Right lobe of liver (tissue), 6 donors: Measurements from ENCODE around the gene SMCO3. TPM values are rescaled to one million over a fixed set of nuclear protein-coding genes. Genes with fewer than 3 reads are reported as not detected.
A peak's percentile ranks its signal among the peaks of the same experiment; 100 is the strongest.

Source experiments
- ATAC-seq, 4 donors: fragments of 200-7000 bp; cut with Tn5 transposase; one replicate each; pipeline ENCODE4 v1.9.1; 2020; ENCODE audit warnings: mild to moderate bottlenecking in 4 of 4, moderate library complexity in 4 of 4
- DNase-seq, 3 donors: peaks; one replicate each; pipeline ENCODE4 v3.0.0-alpha.2; 2020
- H3K27ac ChIP-seq, 3 donors: fragments of 200-600 bp; one replicate each; pipeline ENCODE4 v1.8.0; 2022
- H3K27me3 ChIP-seq, 2 donors: fragments of 200-600 bp; one replicate each; pipeline ENCODE4 v1.8.0; 2022
- H3K36me3 ChIP-seq, 4 donors: fragments of 200-600 bp; sonication (generic) in 1 of 4; one replicate each; pipeline versions ENCODE4 v1.5.1 to v1.8.0; 2017 to 2022; ENCODE audit warnings: control low read depth in 1 of 4
- H3K4me1 ChIP-seq, 4 donors: fragments of 200-600 bp; sonication (generic) in 1 of 4; one replicate each; pipeline versions ENCODE4 v1.5.1 to v1.8.0; 2017 to 2022; ENCODE audit warnings: control low read depth in 1 of 4
- H3K4me3 ChIP-seq, 3 donors: fragments of 200-600 bp; one replicate each; pipeline ENCODE4 v1.8.0; 2022
- H3K9me3 ChIP-seq, 4 donors: fragments of 200-600 bp; sonication (generic) in 1 of 4; one replicate each; pipeline versions ENCODE4 v1.5.1 to v1.8.0; 2017 to 2022; ENCODE audit warnings: control low read depth in 1 of 4
- CTCF ChIP-seq, 4 donors: fragments of 200-600 bp in 3 of 4; fragments of 450-650 bp in 1 of 4; IDR thresholded peaks; one replicate each; pipeline versions ENCODE4 v1.5.1 to v1.8.0; 2016 to 2022; ENCODE audit warnings: antibody characterized with exemption in 4 of 4, mild to moderate bottlenecking in 2 of 4
- POLR2A ChIP-seq: fragments of 450-650 bp; IDR thresholded peaks from one replicate; pipeline ENCODE4 v1.6.1; 2017; ENCODE audit warnings: antibody characterized with exemption, mild to moderate bottlenecking
- WGBS: methylation state at CpG from one replicate; pipeline ENCODE4 v1.1.6; 2018; ENCODE audit warnings: low coverage, low lambda C conversion rate; ENCODE audit not compliant: insufficient coverage; ENCODE audit errors: missing lambda C conversion rate; 5-methylcytosine and 5-hydroxymethylcytosine counted together
- intact Hi-C, 2 donors: fragments of 100-400 bp; cut with DNase I; formaldehyde crosslinking; loops; one replicate each; pipeline versions ENCODE4 v1.11.2 to v1.14.1; 2022
- total RNA-seq, 6 experiments: library from RNA; depleted of rRNA in 2 of 6; stranded (reverse); fragments of >200 nt in 2 of 6; fragmentation: NEBNext Ultra II Directional in 3 of 6; extraction: Animal tissue kit (Norgen Biotek cat#: 25700) in 3 of 6; gene quantifications; one replicate each; pipeline versions ENCODE4 v1.1.0 to v1.2.4, GENCODE V29; 2016 to 2023
- donor health status: DM: no; HTN: yes; CAD: no.
- donor health status: DM: no; HTN: no; CAD: no.
- donor health status: DM: no; HTN: no; CAD: no.
- donor health status: DM: no; HTN: yes; CAD: no.
- donor health status: DM: no; HTN: yes; CAD: no.

Gene SMCO3
- total RNA-seq, 6 experiments from 2014 or later: 0.24 to 0.68 (median 0.40) TPM; not detected in 1

GRCh38 chr12:14803011-14803829 is 10.8 kb downstream of the SMCO3 start, which contains the start of the genes C12orf60 and WBP11:
Gene C12orf60 (plus strand): TSS chr12:14803670. CDS start chr12:14822936, 19,266 bp downstream.
Gene WBP11 (minus strand): TSS chr12:14803478. CDS start chr12:14801383, 2,095 bp downstream.
- Histone ChIP-seq H3K27ac (peak within 1 kb of the TSS; percentile 88 to 91 (median 90)), H3K9me3 (no peaks in the 10 kb centered on the region), H3K36me3 (peaks cover 0 to 16% (median 5%) of the 10 kb centered on the region in 4 donors), H3K27me3 (no peaks in the 10 kb centered on the region), H3K4me3 (peak within 1 kb of the TSS; percentile 75 to 87 (median 86)), H3K4me1 (peaks cover 0 to 11% (median 2%) of the 10 kb centered on the region in 4 donors)
- ATAC-seq (peak; percentile 99 to 100 (median 99)), DNase-seq (peak; percentile 87 to 96 (median 93))
- intact Hi-C loops: no loop called here
- TF ChIP-seq CTCF (IDR thresholded peaks at IDR 0.05): no peak
- TF ChIP-seq POLR2A: peak; percentile 71
- 0% methylated on average over 36 of the region's 50 CpGs for WGBS

GRCh38 chr12:14802721-14803010 is 11.3 kb downstream of the SMCO3 start:
- no peaks in the 10 kb centered on the region for H3K9me3 ChIP-seq
- peaks cover 0 to 21% (median 8%) of the 10 kb centered on the region in 4 donors for H3K36me3 ChIP-seq
- DNase-seq: no peak
- TF ChIP-seq POLR2A: no peak
- TF ChIP-seq CTCF (IDR thresholded peaks at IDR 0.05): no peak
- peak overlapping the region; percentile 88 to 91 (median 90) for H3K27ac ChIP-seq
- intact Hi-C loops: no loop called here
- WGBS: under 1% methylated on average over 7 of the region's 7 CpGs
- peak overlapping the region; percentile 75 to 87 (median 86) for H3K4me3 ChIP-seq
- no peak for ATAC-seq
- peaks cover 0 to 11% (median 2%) of the 10 kb centered on the region in 4 donors for H3K4me1 ChIP-seq
- H3K27me3 ChIP-seq: no peaks in the 10 kb centered on the region

- no peak for TF ChIP-seq POLR2A
- no peak for TF ChIP-seq CTCF (IDR thresholded peaks at IDR 0.05)
- WGBS: 58% methylated on average over 4 of the region's 4 CpGs
- H3K4me3 ChIP-seq: peak overlapping the region; percentile 75 to 87 (median 86)
These were observed 11.7 kb downstream of the SMCO3 start for GRCh38 chr12:14802247-14802646.

GRCh38 chr12:14795028-14795448 is 18.9 kb downstream of the SMCO3 start:
- no peak overlapping the region for H3K27ac ChIP-seq
- TF ChIP-seq CTCF (IDR thresholded peaks at IDR 0.05) (no peak), POLR2A (no peak)
- H3K4me1 ChIP-seq: no peaks in the 10 kb centered on the region
- H3K4me3 ChIP-seq: no peak overlapping the region
- intact Hi-C loops: no loop called here
- no peak for ATAC-seq
- peaks cover 3 to 89% (median 21%) of the 10 kb centered on the region in 4 donors for H3K36me3 ChIP-seq
- H3K27me3 ChIP-seq: no peaks in the 10 kb centered on the region
- no peak for DNase-seq
- H3K9me3 ChIP-seq: no peaks in the 10 kb centered on the region
- 55% methylated on average over 4 of the region's 4 CpGs for WGBS

More at GRCh38 chr12:14802247-14802646, 11.7 kb downstream of the SMCO3 start:
- intact Hi-C loops: no loop called here
- Histone ChIP-seq H3K27me3 (no peaks in the 10 kb centered on the region), H3K9me3 (no peaks in the 10 kb centered on the region), H3K27ac (no peak overlapping the region), H3K36me3 (peaks cover 0 to 25% (median 8%) of the 10 kb centered on the region in 4 donors), H3K4me1 (peaks cover 0 to 11% (median 2%) of the 10 kb centered on the region in 4 donors)
- DNase-seq (no peak), ATAC-seq (no peak)
